ENCODE results near the gene RBP3. TPM values are rescaled to one million over a fixed set of nuclear protein-coding genes. Genes with fewer than 3 reads are reported as not detected.
A peak's percentile ranks its signal among the peaks of the same experiment; 100 is the strongest.

The RBP3 gene
- total RNA-seq, 5 donors from 2014 or later (not counting 1 experiment from before 2014, with no cell fraction given), result not detected

- H3K27ac Mint-ChIP-seq, result peak overlapping the region in 1 of 2 donors; percentile 29
- peaks cover 2 to 19% of the 10 kb centered on the region in 2 experiments for H3K27me3 ChIP-seq (replicated peaks in 1 of 2; ENCODE audit: control insufficient read depth in 2 of 2, extremely low read depth in 1 of 2, insufficient read depth in 2 of 2, low read length in 1 of 2)
- POLR2A ChIA-PET, result interaction anchor here in 1 of 2 donors (0.5 kb wide), 1 partner anchor 310 kb away, joined by 5 read pairs; no protein-coding TSS in a partner anchor
- CTCF ChIA-PET, result no interaction called here
- no peak overlapping the region for H3K4me3 Mint-ChIP-seq
- ATAC-seq (replicated peaks in 1 of 4), result no peak
- no peak overlapping the region for H3K27ac ChIP-seq (ENCODE audit: low read length)
- H3K4me1 ChIP-seq (ENCODE audit: control insufficient read depth in 1 of 2, extremely low read depth in 1 of 2, insufficient read depth in 2 of 2, low read length in 2 of 2), result peaks cover 0 to 31% of the 10 kb centered on the region in 2 experiments
- H3K4me1 Mint-ChIP-seq, result peaks cover 38 to 48% (median 39%) of the 10 kb centered on the region in 3 donors
- no peak for DNase-seq
- no peak overlapping the region for H3K4me3 ChIP-seq (ENCODE audit: control insufficient read depth in 1 of 2, extremely low read depth in 1 of 2, low read length in 1 of 2)
- H3K36me3 ChIP-seq (ENCODE audit: control insufficient read depth in 2 of 2, extremely low read depth in 1 of 2, insufficient read depth in 1 of 2, low read length in 1 of 2), result no peaks in the 10 kb centered on the region
- H3K27me3 Mint-ChIP-seq, result peaks cover 8 to 14% of the 10 kb centered on the region in 2 donors
- 93% methylated on average over 6 of the region's 6 CpGs for WGBS (ENCODE audit: insufficient coverage)
- no peaks in the 10 kb centered on the region for H3K9me3 Mint-ChIP-seq
- no peaks in the 10 kb centered on the region for H3K9me3 ChIP-seq
- H3K36me3 Mint-ChIP-seq, result no peaks in the 10 kb centered on the region
Measured at GRCh38 chr10:47303866-47304265, 44.3 kb upstream of the RBP3 start.

GRCh38 chr10:47305566-47305965 lies 42.6 kb upstream of the RBP3 start:
- Mint-ChIP-seq H3K27ac (no peak overlapping the region), H3K4me3 (no peak overlapping the region), H3K9me3 (no peaks in the 10 kb centered on the region), H3K36me3 (no peaks in the 10 kb centered on the region), H3K4me1 (peaks cover 38 to 54% (median 41%) of the 10 kb centered on the region in 3 donors), H3K27me3 (peaks cover 5 to 7% of the 10 kb centered on the region in 2 donors)
- Histone ChIP-seq H3K36me3 (ENCODE audit: control insufficient read depth in 2 of 2, extremely low read depth in 1 of 2, insufficient read depth in 1 of 2, low read length in 1 of 2) (no peaks in the 10 kb centered on the region), H3K4me3 (ENCODE audit: control insufficient read depth in 1 of 2, extremely low read depth in 1 of 2, low read length in 1 of 2) (no peak overlapping the region), H3K9me3 (no peaks in the 10 kb centered on the region), H3K4me1 (ENCODE audit: control insufficient read depth in 1 of 2, extremely low read depth in 1 of 2, insufficient read depth in 2 of 2, low read length in 2 of 2) (peaks cover 0 to 35% of the 10 kb centered on the region in 2 experiments), H3K27me3 (replicated peaks in 1 of 2; ENCODE audit: control insufficient read depth in 2 of 2, extremely low read depth in 1 of 2, insufficient read depth in 2 of 2, low read length in 1 of 2) (peaks cover 2 to 14% of the 10 kb centered on the region in 2 experiments), H3K27ac (ENCODE audit: low read length) (no peak overlapping the region)
- CTCF ChIA-PET, result interaction anchor here in 1 of 2 donors (1.3 kb wide), 1 partner anchor 258 kb away, joined by 3 read pairs; no protein-coding TSS in a partner anchor
- no peak for ATAC-seq (replicated peaks in 1 of 4)
- WGBS (ENCODE audit: insufficient coverage), result 50% methylated on average over 1 of the region's 2 CpGs
- POLR2A ChIA-PET, result no interaction called here
- no peak for DNase-seq

- Histone ChIP-seq H3K27me3 (replicated peaks in 1 of 2; ENCODE audit: control insufficient read depth in 2 of 2, extremely low read depth in 1 of 2, insufficient read depth in 2 of 2, low read length in 1 of 2) (peaks cover 1 to 4% of the 10 kb centered on the region in 2 experiments), H3K27ac (ENCODE audit: low read length) (no peak overlapping the region), H3K4me1 (ENCODE audit: control insufficient read depth in 1 of 2, extremely low read depth in 1 of 2, insufficient read depth in 2 of 2, low read length in 2 of 2) (peaks cover 6 to 35% of the 10 kb centered on the region in 2 experiments), H3K4me3 (ENCODE audit: control insufficient read depth in 1 of 2, extremely low read depth in 1 of 2, low read length in 1 of 2) (no peak overlapping the region), H3K9me3 (no peaks in the 10 kb centered on the region), H3K36me3 (ENCODE audit: control insufficient read depth in 2 of 2, extremely low read depth in 1 of 2, insufficient read depth in 1 of 2, low read length in 1 of 2) (no peaks in the 10 kb centered on the region)
- no peak for DNase-seq
- ATAC-seq (replicated peaks in 1 of 4), result no peak
- POLR2A ChIA-PET, result no interaction called here
- CTCF ChIA-PET, result interaction anchor here in 1 of 2 donors (1.3 kb wide), 1 partner anchor 259 kb away, joined by 3 read pairs; no protein-coding TSS in a partner anchor
- no peaks in the 10 kb centered on the region for H3K27me3 Mint-ChIP-seq
- no peaks in the 10 kb centered on the region for H3K36me3 Mint-ChIP-seq
- H3K4me3 Mint-ChIP-seq, result peak overlapping the region in 1 of 3 donors; percentile 4
- H3K4me1 Mint-ChIP-seq, result peaks cover 43 to 57% (median 44%) of the 10 kb centered on the region in 3 donors
- H3K9me3 Mint-ChIP-seq, result no peaks in the 10 kb centered on the region
- peak overlapping the region in 1 of 2 donors; percentile 17 for H3K27ac Mint-ChIP-seq
- WGBS (ENCODE audit: insufficient coverage), result 79% methylated on average over 9 of the region's 10 CpGs
Measured at GRCh38 chr10:47306387-47307210, 41.6 kb upstream of the RBP3 start.

GRCh38 chr10:47307381-47307780 lies 40.8 kb upstream of the RBP3 start:
- Histone ChIP-seq H3K4me1 (ENCODE audit: control insufficient read depth in 1 of 2, extremely low read depth in 1 of 2, insufficient read depth in 2 of 2, low read length in 2 of 2) (peaks cover 6 to 41% of the 10 kb centered on the region in 2 experiments), H3K4me3 (ENCODE audit: control insufficient read depth in 1 of 2, extremely low read depth in 1 of 2, low read length in 1 of 2) (no peak overlapping the region), H3K9me3 (no peaks in the 10 kb centered on the region), H3K27me3 (replicated peaks in 1 of 2; ENCODE audit: control insufficient read depth in 2 of 2, extremely low read depth in 1 of 2, insufficient read depth in 2 of 2, low read length in 1 of 2) (no peaks in the 10 kb centered on the region), H3K27ac (ENCODE audit: low read length) (no peak overlapping the region), H3K36me3 (ENCODE audit: control insufficient read depth in 2 of 2, extremely low read depth in 1 of 2, insufficient read depth in 1 of 2, low read length in 1 of 2) (no peaks in the 10 kb centered on the region)
- ChIA-PET POLR2A (no interaction called here), CTCF (no interaction called here)
- Mint-ChIP-seq H3K4me3 (no peak overlapping the region), H3K27ac (peak overlapping the region in 1 of 2 donors; percentile 1), H3K4me1 (peaks cover 42 to 56% (median 52%) of the 10 kb centered on the region in 3 donors), H3K27me3 (no peaks in the 10 kb centered on the region), H3K36me3 (no peaks in the 10 kb centered on the region), H3K9me3 (no peaks in the 10 kb centered on the region)
- no peak for DNase-seq
- ATAC-seq (replicated peaks in 1 of 4), result no peak
- WGBS (ENCODE audit: insufficient coverage), result 47% methylated on average over 2 of the region's 3 CpGs

GRCh38 chr10:47308775-47309174 lies 39.4 kb upstream of the RBP3 start:
- no peak overlapping the region for H3K27ac ChIP-seq (ENCODE audit: low read length)
- 89% methylated on average over 7 of the region's 9 CpGs for WGBS (ENCODE audit: insufficient coverage)
- Mint-ChIP-seq H3K4me1 (peaks cover 40 to 53% (median 50%) of the 10 kb centered on the region in 3 donors), H3K27ac (peak overlapping the region in 1 of 2 donors; percentile 55), H3K36me3 (no peaks in the 10 kb centered on the region), H3K4me3 (no peak overlapping the region), H3K27me3 (no peaks in the 10 kb centered on the region), H3K9me3 (no peaks in the 10 kb centered on the region)
- DNase-seq, result no peak
- CTCF ChIA-PET, result interaction anchor here in 1 of 2 donors (0.6 kb wide), 1 partner anchor 39 kb away, joined by 3 read pairs; no protein-coding TSS in a partner anchor
- H3K9me3 ChIP-seq, result no peaks in the 10 kb centered on the region
- H3K4me3 ChIP-seq (ENCODE audit: control insufficient read depth in 1 of 2, extremely low read depth in 1 of 2, low read length in 1 of 2), result no peak overlapping the region
- ATAC-seq (replicated peaks in 1 of 4), result no peak
- H3K4me1 ChIP-seq (ENCODE audit: control insufficient read depth in 1 of 2, extremely low read depth in 1 of 2, insufficient read depth in 2 of 2, low read length in 2 of 2), result peaks cover 6 to 42% of the 10 kb centered on the region in 2 experiments
- POLR2A ChIA-PET, result no interaction called here
- H3K36me3 ChIP-seq (ENCODE audit: control insufficient read depth in 2 of 2, extremely low read depth in 1 of 2, insufficient read depth in 1 of 2, low read length in 1 of 2), result no peaks in the 10 kb centered on the region
- no peaks in the 10 kb centered on the region for H3K27me3 ChIP-seq (replicated peaks in 1 of 2; ENCODE audit: control insufficient read depth in 2 of 2, extremely low read depth in 1 of 2, insufficient read depth in 2 of 2, low read length in 1 of 2)

GRCh38 chr10:47309408-47310089 lies 38.6 kb upstream of the RBP3 start:
- Histone ChIP-seq H3K27ac (ENCODE audit: low read length) (no peak overlapping the region), H3K9me3 (no peaks in the 10 kb centered on the region), H3K4me1 (ENCODE audit: control insufficient read depth in 1 of 2, extremely low read depth in 1 of 2, insufficient read depth in 2 of 2, low read length in 2 of 2) (peaks cover 6 to 42% of the 10 kb centered on the region in 2 experiments), H3K4me3 (ENCODE audit: control insufficient read depth in 1 of 2, extremely low read depth in 1 of 2, low read length in 1 of 2) (no peak overlapping the region), H3K36me3 (ENCODE audit: control insufficient read depth in 2 of 2, extremely low read depth in 1 of 2, insufficient read depth in 1 of 2, low read length in 1 of 2) (no peaks in the 10 kb centered on the region), H3K27me3 (replicated peaks in 1 of 2; ENCODE audit: control insufficient read depth in 2 of 2, extremely low read depth in 1 of 2, insufficient read depth in 2 of 2, low read length in 1 of 2) (no peaks in the 10 kb centered on the region)
- DNase-seq (peak in 1 of 35 experiments; percentile 24), ATAC-seq (replicated peaks in 1 of 4) (no peak)
- WGBS (ENCODE audit: insufficient coverage), result 93% methylated on average over 19 of the region's 34 CpGs
- Mint-ChIP-seq H3K27me3 (no peaks in the 10 kb centered on the region), H3K4me1 (peaks cover 40 to 53% (median 50%) of the 10 kb centered on the region in 3 donors), H3K4me3 (peak overlapping the region in 1 of 3 donors; percentile 28), H3K9me3 (no peaks in the 10 kb centered on the region), H3K27ac (peak overlapping the region in 1 of 2 donors; percentile 45), H3K36me3 (no peaks in the 10 kb centered on the region)
- POLR2A ChIA-PET, result no interaction called here
- CTCF ChIA-PET, result interaction anchor here in 1 of 2 donors (0.6 kb wide), 1 partner anchor 40 kb away, joined by 3 read pairs; no protein-coding TSS in a partner anchor
